ENCODE data around the gene RAB14. TPM values are rescaled to one million over a fixed set of nuclear protein-coding genes. Genes with fewer than 3 reads are reported as not detected.

The RAB14 gene
- total RNA-seq, 1 experiment from 2014 or later = 63.1 TPM

- TF ChIP-seq SIN3A (IDR thresholded peaks at IDR 0.05; ENCODE audit: low read depth) = no peak
- no peak for TF ChIP-seq FOSL1 (IDR thresholded peaks at IDR 0.05; ENCODE audit: low read depth)
- TF ChIP-seq RAD21 (IDR thresholded peaks at IDR 0.05; ENCODE audit: low read depth) = no peak
- TF ChIP-seq EZH2 (IDR thresholded peaks at IDR 0.05) = no peak
- no peak for TF ChIP-seq POLR2A (IDR thresholded peaks at IDR 0.05; ENCODE audit: borderline replicate concordance, extremely low read depth, insufficient read depth, insufficient read length)
- no peak for TF ChIP-seq JUND (IDR thresholded peaks at IDR 0.05)
- TF ChIP-seq POLR2AphosphoS5 (IDR thresholded peaks at IDR 0.05; ENCODE audit: low read depth, low read length) = no peak
- no peak for TF ChIP-seq CTCF (IDR thresholded peaks at IDR 0.05 in 2 of 3, conservative IDR thresholded peaks at IDR 0.05 in 1 of 3; ENCODE audit: borderline replicate concordance in 1 of 3, insufficient read depth in 1 of 3, low read depth in 2 of 3, low read length in 2 of 3)
- TF ChIP-seq ELF1 (IDR thresholded peaks at IDR 0.05; ENCODE audit: borderline replicate concordance, low read depth) = no peak
- TF ChIP-seq SRF (IDR thresholded peaks at IDR 0.05; ENCODE audit: low read depth) = no peak
- no peak for TF ChIP-seq YY1 (IDR thresholded peaks at IDR 0.05; ENCODE audit: extremely low read depth, insufficient replicate concordance, low read depth, low read length)
- TF ChIP-seq ZFX (IDR thresholded peaks at IDR 0.05) = no peak
- no peak for TF ChIP-seq REST (IDR thresholded peaks at IDR 0.05; ENCODE audit: low read depth)
- no peak for TF ChIP-seq TCF7L2 (IDR thresholded peaks at IDR 0.05; ENCODE audit: borderline replicate concordance, extremely low read depth, insufficient read depth, insufficient read length)
- H3K27me3 ChIP-seq (ENCODE audit: insufficient read depth, low read length) = no peaks in the 10 kb centered on the region
- H3K9ac ChIP-seq (ENCODE audit: low read length) = no peak overlapping the region
- peaks cover 2% of the 10 kb centered on the region; the same call in 1 of the 2 replicates for H4K20me1 ChIP-seq (ENCODE audit: insufficient read depth)
- intact Hi-C loops (cut with micrococcal nuclease) = no loop called here
- H3K27ac ChIP-seq (ENCODE audit: low read depth, low read length) = no peak overlapping the region
- CTCF ChIA-PET = interaction anchor here (1.0 kb wide), 1 partner anchor 13 kb away, joined by 3 read pairs; no protein-coding TSS in a partner anchor
- 0 out of 4 replicates have a peak, but pooled peaks cover 0 to 3% of the 10 kb centered on the region in 2 experiments for H3K4me1 ChIP-seq (ENCODE audit: control insufficient read depth in 1 of 2, insufficient read depth in 2 of 2, low read length in 2 of 2)
- no peak overlapping the region for H2AFZ ChIP-seq (ENCODE audit: low read depth, low read length, poor library complexity, severe bottlenecking)
- peaks cover 46% of the 10 kb centered on the region for H3K79me2 ChIP-seq (ENCODE audit: insufficient read depth, low read length)
- ATAC-seq (no peak), DNase-seq (ENCODE audit: low read depth, low spot score) (no peak)
- peaks cover 4 to 13% of the 10 kb centered on the region in 2 experiments; a peak in 3 of 4 replicates for H3K36me3 ChIP-seq (ENCODE audit: control insufficient read depth in 1 of 2, insufficient read depth in 2 of 2, low read length in 2 of 2)
- H3K4me3 ChIP-seq (replicated peaks in 1 of 2; ENCODE audit: low read depth in 1 of 2, low read length in 2 of 2) = no peak overlapping the region
- no peaks in the 10 kb centered on the region for H3K9me2 ChIP-seq (ENCODE audit: insufficient read depth)
- BruUV-seq (replicated peaks) = no TSS peak
- H3K9me3 ChIP-seq (ENCODE audit: control insufficient read depth in 1 of 2, insufficient read depth in 1 of 2, low read depth in 1 of 2, low read length in 2 of 2) = no peaks in the 10 kb centered on the region
- POLR2A ChIA-PET = no interaction called here
- H3K4me2 ChIP-seq (ENCODE audit: low read length) = no peak overlapping the region
- RAD21 ChIA-PET (ENCODE audit: low non-redundant PET in 1 of 2, low total read pairs in 2 of 2, uncharacterized antibody in 2 of 2, unreplicated experiment in 2 of 2) = no interaction called here
Measured at GRCh38 chr9:121182101-121182836, 19.4 kb downstream of the RAB14 start.

All from HCT116 (cell line).